ENCODE results near the gene TMEM198. TPM values are rescaled to one million over a fixed set of nuclear protein-coding genes. Genes with fewer than 3 reads are reported as not detected.

The TMEM198 gene
- polyA plus RNA-seq, 1 donor (not counting 4 experiments of a cell fraction or from before 2014, with no cell fraction given): 0.81 TPM

GRCh38 chr2:219523031-219523671 is 20.7 kb upstream of the TMEM198 start:
- H2AFZ ChIP-seq (ENCODE audit: control insufficient read depth, low read length): peak overlapping the region; percentile 8
- dilution Hi-C loops (cut with MboI; ENCODE audit: extremely low pct_ligation_motif_present, low sequenced_read_pairs): no loop called here
- no peak overlapping the region for H3K27ac ChIP-seq (ENCODE audit: control insufficient read depth, insufficient read depth, low read length)
- no peaks in the 10 kb centered on the region for H3K79me2 ChIP-seq (ENCODE audit: control insufficient read depth, insufficient read depth, low read length)
- H3K27me3 ChIP-seq (ENCODE audit: control insufficient read depth, extremely low read depth, insufficient read depth, low read length): peaks cover 50% of the 10 kb centered on the region
- no peak overlapping the region for H3K9ac ChIP-seq (ENCODE audit: control insufficient read depth, extremely low read depth, insufficient read depth, low read length)
- no peak for TF ChIP-seq EZH2 (IDR thresholded peaks at IDR 0.05; ENCODE audit: low read length)
- TF ChIP-seq CTCF (optimal IDR thresholded peaks at IDR 0.05 in 1 of 3, IDR thresholded peaks at IDR 0.05 in 1 of 3, conservative IDR thresholded peaks at IDR 0.05 in 1 of 3; ENCODE audit: extremely low read depth in 1 of 3, insufficient read depth in 2 of 3, low read length in 3 of 3): peak in 1 of 3 experiments; percentile 11
- DNase-seq (ENCODE audit: low read depth, low spot score): no peak
- no peak for FAIRE-seq
- no peak overlapping the region for H3K4me3 ChIP-seq (ENCODE audit: control insufficient read depth in 2 of 3, extremely low read depth in 1 of 3, insufficient read depth in 2 of 3, low read depth in 1 of 3, low read length in 3 of 3)
- no peaks in the 10 kb centered on the region for H3K36me3 ChIP-seq (ENCODE audit: control insufficient read depth in 2 of 2, extremely low read depth in 1 of 2, insufficient read depth in 2 of 2, low read length in 2 of 2)
- peak overlapping the region; percentile 51 for H3K4me2 ChIP-seq (ENCODE audit: control insufficient read depth, extremely low read depth, insufficient read depth, low read depth, low read length)
- no peaks in the 10 kb centered on the region for H3K9me1 ChIP-seq (ENCODE audit: control insufficient read depth, extremely low read depth, insufficient read depth, low read length)
- H3K4me1 ChIP-seq (ENCODE audit: control insufficient read depth, extremely low read depth, insufficient read depth, low read length): peaks cover 8% of the 10 kb centered on the region
- H3K9me3 ChIP-seq (ENCODE audit: control insufficient read depth, low read depth, low read length): no peaks in the 10 kb centered on the region
- peaks cover 3% of the 10 kb centered on the region for H4K20me1 ChIP-seq (ENCODE audit: control insufficient read depth, extremely low read depth, insufficient read depth, low read length)

GRCh38 chr2:219524817-219525216 is 19.0 kb upstream of the TMEM198 start:
- no peaks in the 10 kb centered on the region for H3K9me3 ChIP-seq (ENCODE audit: control insufficient read depth, low read depth, low read length)
- H3K36me3 ChIP-seq (ENCODE audit: control insufficient read depth in 2 of 2, extremely low read depth in 1 of 2, insufficient read depth in 2 of 2, low read length in 2 of 2): no peaks in the 10 kb centered on the region
- no peaks in the 10 kb centered on the region for H3K79me2 ChIP-seq (ENCODE audit: control insufficient read depth, insufficient read depth, low read length)
- no peak for TF ChIP-seq EZH2 (IDR thresholded peaks at IDR 0.05; ENCODE audit: low read length)
- TF ChIP-seq CTCF (optimal IDR thresholded peaks at IDR 0.05 in 1 of 3, IDR thresholded peaks at IDR 0.05 in 1 of 3, conservative IDR thresholded peaks at IDR 0.05 in 1 of 3; ENCODE audit: extremely low read depth in 1 of 3, insufficient read depth in 2 of 3, low read length in 3 of 3): no peak
- H3K27ac ChIP-seq (ENCODE audit: control insufficient read depth, insufficient read depth, low read length): no peak overlapping the region
- DNase-seq (ENCODE audit: low read depth, low spot score): no peak
- H3K4me3 ChIP-seq (ENCODE audit: control insufficient read depth in 2 of 3, extremely low read depth in 1 of 3, insufficient read depth in 2 of 3, low read depth in 1 of 3, low read length in 3 of 3): no peak overlapping the region
- FAIRE-seq: no peak
- peaks cover 3% of the 10 kb centered on the region for H4K20me1 ChIP-seq (ENCODE audit: control insufficient read depth, extremely low read depth, insufficient read depth, low read length)
- no peak overlapping the region for H3K9ac ChIP-seq (ENCODE audit: control insufficient read depth, extremely low read depth, insufficient read depth, low read length)
- H3K4me2 ChIP-seq (ENCODE audit: control insufficient read depth, extremely low read depth, insufficient read depth, low read depth, low read length): no peak overlapping the region
- H3K4me1 ChIP-seq (ENCODE audit: control insufficient read depth, extremely low read depth, insufficient read depth, low read length): peaks cover 8% of the 10 kb centered on the region
- no peaks in the 10 kb centered on the region for H3K9me1 ChIP-seq (ENCODE audit: control insufficient read depth, extremely low read depth, insufficient read depth, low read length)
- dilution Hi-C loops (cut with MboI; ENCODE audit: extremely low pct_ligation_motif_present, low sequenced_read_pairs): no loop called here
- H2AFZ ChIP-seq (ENCODE audit: control insufficient read depth, low read length): no peak overlapping the region
- H3K27me3 ChIP-seq (ENCODE audit: control insufficient read depth, extremely low read depth, insufficient read depth, low read length): peaks cover 57% of the 10 kb centered on the region

Data from keratinocyte (primary cell).